Dedifferentiated amniotic fluid mesenchymal stem cell (primary cell): ENCODE measurements around the gene CRACR2A.

Experiments used
- DNase-seq: peaks from one replicate; pipeline ENCODE4 v3.0.0-alpha.2; 2016; ENCODE audit errors: extremely low spot score

CRACR2A gene

DNA sequence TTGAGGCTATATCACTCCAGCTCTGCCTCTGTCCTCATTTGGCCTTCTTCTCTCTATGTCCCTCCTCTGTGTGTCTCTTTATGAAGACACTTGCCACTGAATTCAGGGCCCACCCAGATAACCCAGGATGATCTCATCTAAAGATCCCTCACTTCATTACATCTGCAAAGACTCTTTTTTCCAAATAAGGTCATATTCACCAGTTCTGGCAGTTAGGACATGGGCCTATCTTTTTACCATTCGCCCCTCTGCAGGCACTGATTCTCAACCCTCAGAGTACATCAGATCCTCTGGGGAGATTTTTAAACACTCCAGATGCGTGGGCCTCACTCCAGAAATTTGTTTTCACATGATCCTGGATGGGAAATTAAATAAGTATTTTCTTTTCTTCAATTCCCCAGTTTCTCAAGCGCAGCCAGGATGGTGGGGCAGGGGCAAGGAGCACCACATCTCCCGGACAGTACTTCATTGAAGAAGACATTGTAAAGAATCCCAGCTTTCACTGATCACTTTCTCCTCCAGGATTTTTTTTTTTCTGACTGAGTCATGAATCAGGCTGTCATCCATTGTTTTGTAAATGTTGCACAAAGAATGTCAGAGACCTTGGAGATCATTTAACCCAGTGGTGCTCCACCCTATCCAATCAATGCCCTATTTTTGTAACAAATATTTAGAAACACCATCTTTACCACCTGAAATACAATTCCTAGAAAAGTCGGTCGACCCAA, 27.4 kb downstream of the CRACR2A start:
- DNase-seq: no peak

GRCh38 chr12:3723916-3724805, 28.7 kb downstream of the CRACR2A start:
- no peak for DNase-seq

- no peak for DNase-seq
Measured at GRCh38 chr12:3722368-3722767, 30.5 kb downstream of the CRACR2A start.

GRCh38 chr12:3720772-3721171, 32.1 kb downstream of the CRACR2A start:
- DNase-seq: no peak

DNA sequence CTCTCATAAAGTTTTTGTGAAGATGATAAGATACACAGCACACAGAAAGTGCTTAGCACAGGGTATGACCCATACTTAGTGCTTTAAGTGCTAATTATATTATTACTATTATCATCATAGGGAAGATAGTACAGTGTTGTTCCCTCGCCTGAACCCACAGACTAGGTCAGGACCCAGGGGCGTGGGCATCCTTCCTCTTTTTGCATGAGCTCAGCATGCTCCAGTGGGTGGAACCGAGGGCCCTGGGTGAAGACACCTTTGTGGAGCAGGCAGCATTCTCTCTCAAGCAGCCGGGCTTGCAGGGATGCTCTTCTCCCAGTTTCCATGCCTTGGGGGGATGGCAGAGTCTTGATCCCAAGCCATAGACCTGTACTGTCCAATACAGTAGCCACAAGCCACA, 34.8 kb downstream of the CRACR2A start:
- no peak for DNase-seq

GRCh38 chr12:3717283-3717898, 35.5 kb downstream of the CRACR2A start:
- DNase-seq: no peak

DNA sequence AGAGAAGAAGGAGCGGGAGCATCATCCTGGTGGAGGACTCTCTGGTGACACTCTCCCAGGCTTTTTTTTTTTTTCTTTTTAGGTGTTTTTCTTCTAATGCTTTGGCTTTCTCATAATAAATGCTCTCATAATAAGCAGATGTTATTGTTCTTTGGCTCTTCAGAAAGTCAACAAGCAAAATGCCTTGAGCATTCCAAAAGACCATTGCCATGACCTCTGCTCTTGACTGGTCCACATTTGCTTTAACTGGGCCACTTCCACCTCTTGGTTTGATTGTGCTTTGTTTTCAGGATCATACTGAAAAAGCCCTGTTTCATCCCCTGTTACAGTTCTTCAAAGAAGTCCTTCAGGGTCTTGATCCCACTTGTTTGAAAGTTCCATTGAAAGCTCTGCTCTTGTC, 36.9 kb downstream of the CRACR2A start:
- DNase-seq: no peak

DNA sequence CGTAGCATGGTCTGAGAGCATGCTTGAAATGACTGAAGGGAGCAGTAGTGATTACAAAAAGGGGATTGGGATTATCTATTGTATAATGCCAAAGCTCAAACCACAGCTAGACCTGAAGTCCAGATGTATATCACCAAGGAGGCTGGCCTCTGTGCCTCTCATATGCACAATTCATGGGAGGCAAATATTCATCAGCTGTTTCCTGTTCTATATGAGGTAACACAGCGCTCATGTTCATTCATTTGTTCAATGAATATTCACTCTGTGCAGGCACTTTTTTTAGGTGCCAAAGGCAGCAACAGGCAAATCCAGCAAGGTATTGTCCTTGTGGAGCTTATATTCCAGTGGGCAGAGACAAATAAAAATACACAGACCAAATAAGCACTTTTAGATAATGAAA, 39.0 kb downstream of the CRACR2A start:
- DNase-seq: no peak

DNA sequence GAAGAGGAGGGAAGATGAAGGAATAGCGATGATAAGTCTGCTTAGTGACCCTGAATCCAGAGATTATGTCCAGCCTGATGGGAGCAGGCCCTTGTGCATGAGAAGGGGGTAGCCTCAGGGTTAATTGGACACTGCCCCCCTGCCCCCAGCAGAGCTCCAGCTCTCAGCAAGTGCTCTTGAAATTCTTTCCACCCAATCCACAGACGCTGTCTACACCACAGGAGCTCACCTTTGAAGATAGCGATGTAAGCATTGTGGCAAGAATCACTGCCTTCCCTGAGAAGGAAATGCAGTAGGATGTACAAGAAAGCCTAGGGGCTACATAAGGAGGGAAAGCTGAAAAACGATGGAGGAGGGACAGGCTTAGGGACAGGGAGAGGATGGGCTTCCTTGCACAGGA, 39.4 kb downstream of the CRACR2A start:
- no peak for DNase-seq

DNA sequence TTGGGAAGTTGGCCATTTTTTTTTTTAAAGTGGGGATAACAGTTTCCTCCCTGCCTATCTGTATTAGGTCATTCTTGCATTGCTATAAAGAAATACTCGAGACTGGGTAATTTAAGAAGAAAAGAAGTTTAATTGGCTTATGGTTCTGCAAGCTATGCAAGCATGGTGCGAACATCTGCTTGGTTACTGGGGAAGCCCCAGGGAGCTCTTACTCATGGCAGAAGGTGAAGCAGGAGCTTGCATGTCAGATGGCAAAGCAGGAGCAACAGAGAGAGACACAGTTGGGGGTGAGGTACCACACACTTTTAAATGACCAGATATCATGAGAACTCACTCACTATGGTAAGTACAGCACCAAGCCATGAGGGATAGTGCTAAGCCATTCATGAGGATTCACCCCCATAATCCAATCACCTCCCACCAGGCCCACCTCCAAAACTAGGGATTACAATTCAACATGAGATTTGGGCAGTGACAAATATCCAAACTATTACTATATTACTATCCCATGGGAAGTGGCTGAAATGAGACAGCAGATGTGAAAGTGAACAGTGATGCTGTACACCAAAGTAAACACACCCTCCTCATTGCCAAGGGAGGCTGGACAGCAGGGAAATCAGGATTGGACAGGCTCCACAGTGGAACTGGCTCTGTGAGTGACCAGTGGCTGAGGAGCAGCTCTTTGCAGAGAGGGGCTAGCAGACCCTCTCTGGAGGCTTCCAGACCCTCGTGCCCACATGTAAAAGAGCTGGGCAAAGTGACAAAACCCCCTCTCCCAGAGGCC, 40.5 kb downstream of the CRACR2A start:
- no peak for DNase-seq

GRCh38 chr12:3705354-3705675, 47.6 kb downstream of the CRACR2A start:
- no peak for DNase-seq

GRCh38 chr12:3704512-3705353, 48.2 kb downstream of the CRACR2A start:
- no peak for DNase-seq

DNA sequence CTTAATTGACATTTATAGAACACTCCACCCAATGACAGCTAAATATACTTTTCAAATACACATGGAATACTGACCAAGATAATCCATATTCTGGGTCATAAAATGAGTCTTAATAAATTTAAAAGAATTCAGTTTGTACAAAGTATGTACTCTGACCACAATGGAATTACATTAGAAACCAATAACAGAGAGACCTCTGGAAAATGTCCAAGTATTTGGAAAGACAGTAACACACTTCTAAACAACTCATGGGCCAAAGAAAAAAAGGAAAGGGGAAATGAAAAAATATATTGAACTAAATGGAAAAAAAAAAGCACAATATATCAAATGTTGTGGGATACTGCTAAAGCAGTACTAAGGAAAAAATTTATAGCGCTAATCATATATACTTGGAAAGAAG, 52.0 kb downstream of the CRACR2A start:
- DNase-seq: no peak

- peak; percentile 91 for DNase-seq
Measured at GRCh38 chr12:3698218-3698974, 54.5 kb downstream of the CRACR2A start.

GRCh38 chr12:3697311-3697870, 55.5 kb downstream of the CRACR2A start:
- DNase-seq: no peak

DNA sequence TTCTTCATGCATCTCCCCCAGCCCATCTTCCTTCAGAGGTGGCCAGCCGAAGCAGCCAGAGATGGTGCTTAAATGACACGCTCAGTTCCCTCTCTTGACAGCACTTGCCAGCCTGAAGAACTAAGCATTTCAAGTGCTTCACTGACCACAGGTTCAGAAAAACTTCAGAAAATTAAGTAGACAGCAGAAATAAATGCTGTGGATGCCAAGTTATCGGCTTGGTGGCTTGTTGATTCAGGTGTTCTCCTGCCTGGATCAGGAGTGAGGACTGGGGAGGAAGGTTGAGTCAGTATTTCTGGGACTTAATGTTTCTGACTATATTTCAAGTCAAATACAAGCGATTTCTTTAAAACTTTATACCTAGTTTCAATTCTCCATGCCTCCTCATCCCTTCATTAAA, 58.2 kb downstream of the CRACR2A start:
- no peak for DNase-seq

DNA sequence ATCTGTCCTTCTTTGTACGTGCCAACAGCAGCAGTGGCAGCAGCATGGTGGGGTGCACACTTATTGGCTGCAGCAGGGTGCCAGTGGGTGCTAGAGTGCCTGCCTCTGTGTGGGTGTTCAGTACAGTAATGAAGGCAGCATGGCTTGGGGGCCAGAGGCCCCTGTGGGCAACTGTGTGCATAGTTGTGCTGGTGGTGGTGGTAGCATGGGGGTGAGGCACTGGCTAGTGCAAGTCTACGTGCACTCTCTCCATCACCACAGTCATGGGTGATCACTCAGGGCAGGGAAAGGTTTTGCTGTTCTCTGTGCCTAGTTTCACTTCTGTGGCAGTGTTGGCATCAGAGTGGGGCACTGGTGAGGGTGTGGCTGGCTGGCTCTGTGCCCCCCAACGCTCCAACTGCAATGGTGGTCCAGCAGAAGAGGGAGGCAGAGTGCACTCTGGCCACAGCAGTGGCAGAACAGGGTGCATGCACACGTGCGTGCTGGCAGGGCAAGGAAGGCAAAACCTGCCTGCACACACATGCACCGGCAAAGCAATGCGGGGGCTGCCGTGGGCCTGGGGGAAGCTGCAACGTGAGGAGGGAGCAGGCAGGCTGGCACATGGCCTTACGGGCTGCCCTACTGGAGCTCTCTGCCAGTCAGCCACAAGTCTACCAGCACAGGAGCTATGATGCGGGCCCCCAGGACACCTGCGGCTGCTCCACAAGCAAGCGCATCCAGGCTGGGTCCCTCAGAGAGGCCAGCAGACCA, 60.1 kb downstream of the CRACR2A start:
- no peak for DNase-seq

- no peak for DNase-seq
Measured at GRCh38 chr12:3686463-3686862, 66.4 kb downstream of the CRACR2A start.

GRCh38 chr12:3685830-3686229, 67.1 kb downstream of the CRACR2A start:
- no peak for DNase-seq
